NCI-H2196 treated with DMSO at 0.1 percent for 48 hours (cell line): ENCODE results near the gene MBP.

Source experiments
- DNase-seq: peaks from one replicate; lab custom pipeline; 2025; ENCODE audit not compliant: unreplicated experiment; lab: John Stamatoyannopoulos, UW

MBP gene

GRCh38 chr18:77103187-77103850 lies 29.3 kb downstream of the MBP start:
- DNase-seq = no peak

- no peak for DNase-seq
Observed at GRCh38 chr18:77102259-77103040, 30.1 kb downstream of the MBP start.

- DNase-seq = no peak
Observed at GRCh38 chr18:77101410-77102258, 30.9 kb downstream of the MBP start.

- DNase-seq = no peak
Observed at GRCh38 chr18:77100751-77101355, 31.7 kb downstream of the MBP start.

GRCh38 chr18:77099485-77100370 lies 32.9 kb downstream of the MBP start:
- DNase-seq = no peak

GRCh38 chr18:77098538-77099174 lies 33.9 kb downstream of the MBP start:
- DNase-seq = no peak

GRCh38 chr18:77098029-77098428 lies 34.6 kb downstream of the MBP start:
- no peak for DNase-seq

- DNase-seq = no peak
Observed at GRCh38 chr18:77096936-77097886, 35.4 kb downstream of the MBP start.

GRCh38 chr18:77095391-77096371 lies 36.9 kb downstream of the MBP start:
- DNase-seq = no peak

GRCh38 chr18:77093586-77093985 lies 39.0 kb downstream of the MBP start:
- DNase-seq = no peak

GRCh38 chr18:77093067-77093430 lies 39.5 kb downstream of the MBP start:
- no peak for DNase-seq

- DNase-seq = no peak
Observed at GRCh38 chr18:77092104-77093066, 40.2 kb downstream of the MBP start.

- DNase-seq = no peak
Observed at GRCh38 chr18:77091366-77091765, 41.2 kb downstream of the MBP start.

- no peak for DNase-seq
Observed at GRCh38 chr18:77090546-77091174, 41.9 kb downstream of the MBP start.

- DNase-seq = no peak
Observed at GRCh38 chr18:77089723-77090285, 42.8 kb downstream of the MBP start.
